IMR-90 (cell line): ENCODE results near the gene RER1. TPM values are rescaled to one million over a fixed set of nuclear protein-coding genes. Genes with fewer than 3 reads are reported as not detected.

Source experiments
- ATAC-seq: fragments of 200-7000 bp; cut with Tn5 transposase; 2 replicates; pipeline ENCODE4 v1.9.1; 2020; ENCODE audit warnings: low read depth, mild to moderate bottlenecking, moderate library complexity
- BruUV-seq: library from RNA; stranded (reverse); fragments of 400-500 nt; replicated peaks from 2 replicates; lab custom pipeline; 2021; lab: Mats Ljungman, UMichigan
- CTCF ChIA-PET: fragments of 300-600 bp; formaldehyde crosslinking; extraction: SDS; loops from one replicate; lab custom pipeline; 2021; ENCODE audit warnings: antibody characterized with exemption; lab: Yijun Ruan, JAX
- POLR2A ChIA-PET: fragments of 300-600 bp; sonication (Branson Sonifier 250); formaldehyde crosslinking; loops from one replicate; lab custom pipeline; 2022; ENCODE audit warnings: antibody characterized with exemption; ENCODE audit not compliant: unreplicated experiment; lab: Charles Lee
- DNase-seq: peaks from one replicate; pipeline ENCODE4 v3.0.0; 2013
- H2AFZ ChIP-seq: replicated peaks from 2 replicates; pipeline ENCODE3; 2013; ENCODE audit warnings: low read length, mild to moderate bottlenecking; ENCODE audit not compliant: poor library complexity
- H2AK5ac ChIP-seq: 2 replicates; pipeline ENCODE4 v1.6.1; 2013; ENCODE audit warnings: low read depth, low read length, inconsistent platforms
- H2AK9ac ChIP-seq: replicated peaks from 2 replicates; pipeline ENCODE3; 2013; ENCODE audit warnings: mild to moderate bottlenecking, low read depth, low read length, moderate library complexity; ENCODE audit not compliant: poor library complexity
- H2BK120ac ChIP-seq: 2 replicates; pipeline ENCODE4 v1.6.1; 2013; ENCODE audit warnings: low read depth, low read length, inconsistent platforms
- H2BK15ac ChIP-seq: 3 replicates; pipeline ENCODE4 v1.6.1; 2013; ENCODE audit warnings: low read depth, low read length, inconsistent platforms
- H2BK20ac ChIP-seq: 2 replicates; pipeline ENCODE4 v1.6.1; 2013; ENCODE audit warnings: low read depth, mild to moderate bottlenecking, inconsistent platforms, low read length, moderate library complexity
- H2BK5ac ChIP-seq: 2 replicates; pipeline ENCODE4 v1.6.1; 2013; ENCODE audit warnings: mild to moderate bottlenecking, low read depth, low read length, inconsistent platforms; ENCODE audit not compliant: poor library complexity, severe bottlenecking
- H3K14ac ChIP-seq: replicated peaks from 2 replicates; pipeline ENCODE4 v1.6.1; 2013; ENCODE audit warnings: low read depth, low read length, inconsistent platforms
- H3K18ac ChIP-seq: 2 replicates; pipeline ENCODE4 v1.6.1; 2013; ENCODE audit warnings: low read depth, low read length, control low read depth
- H3K23ac ChIP-seq: 2 replicates; pipeline ENCODE4 v1.6.1; 2013; ENCODE audit warnings: low read depth, low read length, inconsistent platforms
- H3K27ac ChIP-seq: 2 replicates; pipeline ENCODE4 v1.5.1; 2013; ENCODE audit warnings: mild to moderate bottlenecking, control low read depth, low read length; ENCODE audit not compliant: insufficient read depth
- H3K27me3 ChIP-seq: 2 replicates; pipeline ENCODE4 v1.6.1; 2013; ENCODE audit warnings: low read length; ENCODE audit not compliant: control insufficient read depth, insufficient read depth
- H3K36me3 ChIP-seq: 2 replicates; pipeline ENCODE4 v1.6.1; 2013; ENCODE audit warnings: low read length, mixed read lengths; ENCODE audit not compliant: control insufficient read depth, insufficient read depth
- H3K4ac ChIP-seq: 2 replicates; pipeline ENCODE4 v1.6.1; 2013; ENCODE audit warnings: low read depth, low read length, inconsistent platforms
- H3K4me1 ChIP-seq: 2 replicates; pipeline ENCODE4 v1.6.1; 2013; ENCODE audit warnings: low read length, mixed read lengths; ENCODE audit not compliant: control insufficient read depth, insufficient read depth
- H3K4me2 ChIP-seq: 2 replicates; pipeline ENCODE4 v1.6.1; 2013; ENCODE audit warnings: low read depth, mild to moderate bottlenecking, control low read depth, low read length, moderate library complexity
- H3K4me3 ChIP-seq: 2 replicates; pipeline ENCODE4 v1.5.1; 2013; ENCODE audit warnings: low read depth, mild to moderate bottlenecking, control low read depth, low read length, moderate library complexity; ENCODE audit not compliant: insufficient read depth
- H3K56ac ChIP-seq: 2 replicates; pipeline ENCODE4 v1.6.1; 2013; ENCODE audit warnings: low read length, inconsistent platforms; ENCODE audit not compliant: insufficient read depth; ENCODE audit errors: extremely low read depth
- H3K79me1 ChIP-seq, 2 experiments: 2 replicates each; pipeline ENCODE4 v1.6.1; 2013; ENCODE audit warnings: low read length in 2 of 2, inconsistent platforms in 1 of 2, low read depth in 1 of 2
- H3K9ac ChIP-seq: 2 replicates; pipeline ENCODE4 v1.6.1; 2013; ENCODE audit warnings: low read depth, low read length, control low read depth
- H3K9me1 ChIP-seq: 2 replicates; pipeline ENCODE4 v1.6.1; 2013; ENCODE audit warnings: low read length, inconsistent platforms; ENCODE audit not compliant: insufficient read depth
- H3K9me3 ChIP-seq: 2 replicates; pipeline ENCODE4 v1.6.1; 2013; ENCODE audit warnings: low read length; ENCODE audit not compliant: control insufficient read depth, insufficient read depth
- H4K20me1 ChIP-seq: 2 replicates; pipeline ENCODE4 v1.6.1; 2013; ENCODE audit warnings: low read length, inconsistent platforms; ENCODE audit not compliant: insufficient read depth
- H4K5ac ChIP-seq: 2 replicates; pipeline ENCODE4 v1.6.1; 2013; ENCODE audit warnings: mild to moderate bottlenecking, low read depth, low read length, control low read depth
- H4K8ac ChIP-seq, 2 experiments: 2 replicates each; pipeline ENCODE4 v1.6.1; 2013; ENCODE audit warnings: low read depth in 2 of 2, low read length in 2 of 2, control low read depth in 1 of 2, inconsistent platforms in 1 of 2
- H4K91ac ChIP-seq: 2 replicates; pipeline ENCODE4 v1.6.1; 2013; ENCODE audit warnings: low read depth, low read length, inconsistent platforms; ENCODE audit not compliant: insufficient read depth
- CHD1 ChIP-seq: IDR thresholded peaks from 2 replicates; pipeline ENCODE4 v1.6.1; 2012; ENCODE audit warnings: low read depth, low read length, improper control_type of control experiment
- FOS ChIP-seq: fragments of 150-350 bp; IDR thresholded peaks from 2 replicates; pipeline ENCODE4 v1.6.1; 2016; ENCODE audit warnings: low read depth, low read length
- MAZ ChIP-seq: IDR thresholded peaks from 2 replicates; pipeline ENCODE4 v1.6.1; 2012; ENCODE audit warnings: low read depth, mild to moderate bottlenecking, low read length, improper control_type of control experiment, moderate library complexity, borderline replicate concordance
- NFE2L2 ChIP-seq: fragments of 150-350 bp; IDR thresholded peaks from 2 replicates; pipeline ENCODE4 v1.6.1; 2016; ENCODE audit warnings: low read depth, mild to moderate bottlenecking, low read length
- SMC3 ChIP-seq: fragments of 150-350 bp; IDR thresholded peaks from 2 replicates; pipeline ENCODE4 v1.6.1; 2016; ENCODE audit warnings: low read depth, mild to moderate bottlenecking, antibody characterized with exemption, low read length, moderate library complexity
- WGBS, 2 experiments: methylation state at CpG; one replicate each; pipeline versions ENCODE4 v1.1.5 to v1.1.7; 2013; ENCODE audit warnings: missing lambda C conversion rate in 2 of 2; ENCODE audit not compliant: insufficient read length in 1 of 2; ENCODE audit errors: extremely low coverage in 2 of 2; 5-methylcytosine and 5-hydroxymethylcytosine counted together
- dilution Hi-C: fragments of 300-500 bp; cut with HindIII; formaldehyde crosslinking; loops from one replicate; pipeline ENCODE4 v1.14.3; 2018; ENCODE audit warnings: low sequenced_read_pairs; ENCODE audit not compliant: unreplicated experiment
- in situ Hi-C: fragments of 300-500 bp; cut with MboI; formaldehyde crosslinking; loops from 3 replicates; pipeline ENCODE4 v1.14.3; 2019; ENCODE audit warnings: low sequenced_read_pairs, inconsistent platforms, mixed read lengths
- intact Hi-C: fragments of 100-400 bp; cut with micrococcal nuclease; formaldehyde crosslinking; loops from 2 replicates; pipeline ENCODE4 v1.10.0; 2022
- polyA plus RNA-seq, 3 experiments: library from polyadenylated mRNA; depleted of rRNA; stranded (reverse); fragments of >200 nt; gene quantifications; 2 replicates each; pipeline ENCODE4 v1.2.3, GENCODE V29; 2012; ENCODE audit warnings: low replicate concordance in 1 of 3
- total RNA-seq: library from RNA; depleted of rRNA; stranded (reverse); fragments of >200 nt; gene quantifications from 2 replicates; pipeline ENCODE4 v1.2.3, GENCODE V29; 2012

The RER1 gene
- total and polyA plus RNA-seq, 2 of the 4 experiments (the other 2 are of a cell fraction) = 47.1 to 240 TPM

- no peak overlapping the region for H2BK15ac ChIP-seq
- peaks cover 46% of the 10 kb centered on the region for H3K27me3 ChIP-seq
- CTCF ChIA-PET = no interaction called here
- no peak overlapping the region for H3K9ac ChIP-seq
- H3K14ac ChIP-seq = no peak overlapping the region
- no peak overlapping the region for H2AFZ ChIP-seq
- dilution Hi-C loops (no loop called here), intact Hi-C loops (loop anchor here (5.0 kb wide), 1 partner anchor 116 kb away; no protein-coding TSS in a partner anchor), in situ Hi-C loops (loop anchor here (25.0 kb wide), 1 partner anchor 631 kb away; the partner anchor contains the start of gene PRDM16)
- POLR2A ChIA-PET = no interaction called here
- no peak overlapping the region for H3K4ac ChIP-seq
- no peak overlapping the region for H4K91ac ChIP-seq
- H3K9me1 ChIP-seq = no peaks in the 10 kb centered on the region
- WGBS, 2 experiments = no CpG with 5 or more reads among the region's 10 CpGs
- BruUV-seq = no TSS peak
- TF ChIP-seq CHD1 (no peak), NFE2L2 (no peak), MAZ (no peak), FOS (no peak), SMC3 (no peak)
- no peak overlapping the region for H3K18ac ChIP-seq
- H4K20me1 ChIP-seq = no peaks in the 10 kb centered on the region; the same call in 1 of the 2 replicates
- no peaks in the 10 kb centered on the region for H3K36me3 ChIP-seq
- DNase-seq (no peak), ATAC-seq (no peak)
- H2BK20ac ChIP-seq = no peak overlapping the region
- H3K4me3 ChIP-seq = no peak overlapping the region
- H4K8ac ChIP-seq = no peak overlapping the region
- peaks cover 5% of the 10 kb centered on the region; the same call in 1 of the 2 replicates for H3K9me3 ChIP-seq
- H2BK5ac ChIP-seq = no peak overlapping the region
- H3K79me1 ChIP-seq = no peaks in the 10 kb centered on the region
- H3K56ac ChIP-seq = no peak overlapping the region
- no peak overlapping the region for H4K5ac ChIP-seq
- H2BK120ac ChIP-seq = no peak overlapping the region
- no peaks in the 10 kb centered on the region for H3K4me1 ChIP-seq
- H3K4me2 ChIP-seq = no peak overlapping the region
- no peak overlapping the region for H3K23ac ChIP-seq
- no peak overlapping the region for H2AK5ac ChIP-seq
- no peak overlapping the region for H3K27ac ChIP-seq
- no peak overlapping the region for H2AK9ac ChIP-seq
Measured at GRCh38 chr1:2431518-2431917, 39.9 kb downstream of the RER1 start.
